Glutamatergic neuron (in vitro differentiated cells): Measurements from ENCODE around the gene BTRC. TPM values are rescaled to one million over a fixed set of nuclear protein-coding genes. Genes with fewer than 3 reads are reported as not detected.

Source experiments
- DNase-seq: peaks from one replicate; pipeline ENCODE4 v3.0.0; 2022
- H3K27ac Mint-ChIP-seq: one replicate; pipeline ENCODE4 v1.8.0; 2020; ENCODE audit warnings: mild to moderate bottlenecking, mixed read lengths, inconsistent platforms; ENCODE audit not compliant: unreplicated experiment
- H3K27me3 Mint-ChIP-seq: one replicate; pipeline ENCODE4 v1.8.0; 2020; ENCODE audit warnings: mild to moderate bottlenecking, moderate library complexity, mixed read lengths, inconsistent platforms; ENCODE audit not compliant: unreplicated experiment
- H3K36me3 Mint-ChIP-seq: one replicate; pipeline ENCODE4 v1.8.0; 2020; ENCODE audit warnings: mild to moderate bottlenecking, mixed read lengths, inconsistent platforms; ENCODE audit not compliant: unreplicated experiment
- H3K4me1 Mint-ChIP-seq: one replicate; pipeline ENCODE4 v1.8.0; 2020; ENCODE audit warnings: mild to moderate bottlenecking, low read depth, mixed read lengths, inconsistent platforms; ENCODE audit not compliant: unreplicated experiment
- H3K4me3 Mint-ChIP-seq: one replicate; pipeline ENCODE4 v1.8.0; 2020; ENCODE audit warnings: mild to moderate bottlenecking, mixed read lengths, inconsistent platforms; ENCODE audit not compliant: unreplicated experiment
- H3K9me3 Mint-ChIP-seq: one replicate; pipeline ENCODE4 v1.8.0; 2020; ENCODE audit warnings: mild to moderate bottlenecking, moderate library complexity, mixed read lengths, inconsistent platforms; ENCODE audit not compliant: unreplicated experiment
- total RNA-seq: library from RNA; stranded (reverse); fragmentation: NEBNext Ultra II Directional; extraction: Animal tissue kit (Norgen Biotek cat#: 25700); gene quantifications from one replicate; pipeline ENCODE4 v1.2.1, GENCODE V29; 2021; ENCODE audit not compliant: unreplicated experiment
- TF ChIP-seq, protein P1 (sequence below): fragments of 200-600 bp; sonication (generic); IDR thresholded peaks from one replicate; pipeline ENCODE4 v1.5.0; 2021; ENCODE audit not compliant: partially characterized antibody, unreplicated experiment

BTRC gene
- total RNA-seq, 1 donor from 2014 or later, result 28.9 TPM

DNA sequence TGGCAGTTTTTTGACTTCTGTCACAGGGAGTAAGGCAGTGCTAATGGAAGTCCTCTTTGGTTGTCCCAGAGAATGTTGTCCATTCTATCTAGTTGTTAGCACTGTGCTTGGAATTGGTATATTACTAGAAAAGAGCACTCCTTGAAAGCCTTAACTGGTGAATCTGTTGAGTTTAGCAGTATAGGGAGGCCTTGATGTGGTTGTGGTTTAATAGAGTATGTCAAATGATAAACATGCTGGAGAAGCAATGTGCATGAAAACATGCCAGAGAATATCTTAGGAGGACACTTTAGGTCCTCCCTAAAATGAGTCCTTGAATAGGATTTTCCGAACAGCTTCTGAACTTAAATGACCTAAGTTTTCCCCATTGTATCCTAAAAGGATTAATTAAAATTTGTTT is 98.6 kb downstream of the BTRC start:
- peaks cover 3% of the 10 kb centered on the region for H3K27me3 Mint-ChIP-seq
- no peak overlapping the region for H3K27ac Mint-ChIP-seq
- H3K4me1 Mint-ChIP-seq, result peaks cover 33% of the 10 kb centered on the region
- no peaks in the 10 kb centered on the region for H3K36me3 Mint-ChIP-seq
- no peak overlapping the region for H3K4me3 Mint-ChIP-seq
- peaks cover 5% of the 10 kb centered on the region for H3K9me3 Mint-ChIP-seq
- TF ChIP-seq, protein P1, sequence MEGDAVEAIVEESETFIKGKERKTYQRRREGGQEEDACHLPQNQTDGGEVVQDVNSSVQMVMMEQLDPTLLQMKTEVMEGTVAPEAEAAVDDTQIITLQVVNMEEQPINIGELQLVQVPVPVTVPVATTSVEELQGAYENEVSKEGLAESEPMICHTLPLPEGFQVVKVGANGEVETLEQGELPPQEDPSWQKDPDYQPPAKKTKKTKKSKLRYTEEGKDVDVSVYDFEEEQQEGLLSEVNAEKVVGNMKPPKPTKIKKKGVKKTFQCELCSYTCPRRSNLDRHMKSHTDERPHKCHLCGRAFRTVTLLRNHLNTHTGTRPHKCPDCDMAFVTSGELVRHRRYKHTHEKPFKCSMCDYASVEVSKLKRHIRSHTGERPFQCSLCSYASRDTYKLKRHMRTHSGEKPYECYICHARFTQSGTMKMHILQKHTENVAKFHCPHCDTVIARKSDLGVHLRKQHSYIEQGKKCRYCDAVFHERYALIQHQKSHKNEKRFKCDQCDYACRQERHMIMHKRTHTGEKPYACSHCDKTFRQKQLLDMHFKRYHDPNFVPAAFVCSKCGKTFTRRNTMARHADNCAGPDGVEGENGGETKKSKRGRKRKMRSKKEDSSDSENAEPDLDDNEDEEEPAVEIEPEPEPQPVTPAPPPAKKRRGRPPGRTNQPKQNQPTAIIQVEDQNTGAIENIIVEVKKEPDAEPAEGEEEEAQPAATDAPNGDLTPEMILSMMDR, result no peak
- DNase-seq, result no peak

DNA sequence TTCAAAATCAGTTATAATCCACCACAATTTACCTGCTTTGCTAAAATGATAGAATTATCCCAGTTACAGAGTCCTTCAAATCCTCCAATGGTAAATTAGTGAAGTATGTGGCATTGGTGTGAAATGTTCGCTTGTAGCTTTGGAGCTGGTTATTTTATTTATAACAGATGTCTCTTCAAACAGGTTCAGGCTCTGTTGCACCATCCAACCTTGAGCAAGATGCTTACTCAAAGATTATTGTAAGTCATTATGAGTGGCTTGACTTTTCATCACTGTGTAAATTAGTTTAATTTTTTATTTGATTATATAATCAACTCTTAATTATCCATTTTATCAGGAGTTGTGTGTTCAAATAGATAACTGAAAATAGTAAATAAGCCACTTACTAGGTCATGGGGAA is 99.4 kb downstream of the BTRC start:
- DNase-seq, result no peak
- H3K27ac Mint-ChIP-seq, result no peak overlapping the region
- H3K4me1 Mint-ChIP-seq, result peaks cover 33% of the 10 kb centered on the region
- no peaks in the 10 kb centered on the region for H3K36me3 Mint-ChIP-seq
- TF ChIP-seq, protein P1, result no peak
- H3K27me3 Mint-ChIP-seq, result peaks cover 3% of the 10 kb centered on the region
- H3K9me3 Mint-ChIP-seq, result peaks cover 5% of the 10 kb centered on the region
- H3K4me3 Mint-ChIP-seq, result no peak overlapping the region

DNA sequence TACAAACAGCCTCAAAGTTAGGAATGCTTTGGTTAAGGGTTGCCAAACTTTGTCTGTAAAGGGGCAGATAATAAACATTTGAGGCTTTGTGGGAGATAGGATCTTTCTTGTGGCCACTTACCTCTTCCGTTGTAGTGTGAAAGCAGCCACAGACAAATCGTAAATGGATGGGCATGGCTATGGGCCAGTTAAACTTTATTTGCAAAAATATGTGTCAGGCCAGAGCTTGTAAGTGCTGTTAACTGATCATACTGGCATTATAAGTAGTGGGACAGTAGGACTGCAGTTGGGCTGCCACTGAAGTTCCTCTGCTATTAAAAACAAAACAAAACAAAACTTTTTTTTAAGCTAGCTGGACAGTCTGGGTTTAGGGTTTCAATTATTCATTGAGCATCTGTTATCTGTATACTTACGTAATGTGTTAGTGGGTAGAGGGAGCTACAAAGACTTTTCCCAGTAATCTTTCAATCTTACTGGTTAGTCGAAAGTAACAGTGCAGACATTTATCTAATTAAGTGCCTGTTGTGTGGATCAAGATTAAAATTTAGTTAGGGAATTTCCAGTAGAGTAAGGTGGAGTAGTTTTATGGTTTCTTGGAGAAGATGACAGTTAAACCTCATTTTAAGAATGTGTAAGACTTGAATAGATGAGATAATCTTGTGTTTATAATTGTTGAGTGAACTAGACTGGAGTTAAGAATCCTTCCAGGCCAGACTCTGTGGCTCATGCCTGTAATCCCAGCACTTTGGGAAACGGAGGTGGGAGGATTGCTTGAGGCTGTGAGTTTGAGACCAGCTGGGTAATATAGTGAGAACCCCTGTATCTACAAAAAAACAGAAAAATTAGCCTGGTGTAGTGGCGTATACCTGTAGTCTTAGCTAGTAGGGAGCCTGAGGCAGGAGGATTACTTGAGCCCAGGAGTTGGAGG is 100.1 kb downstream of the BTRC start:
- Mint-ChIP-seq H3K27ac (no peak overlapping the region), H3K9me3 (peaks cover 5% of the 10 kb centered on the region), H3K4me1 (peaks cover 32% of the 10 kb centered on the region), H3K4me3 (no peak overlapping the region), H3K36me3 (no peaks in the 10 kb centered on the region), H3K27me3 (peaks cover 3% of the 10 kb centered on the region)
- no peak for DNase-seq
- TF ChIP-seq, protein P1, result no peak

DNA sequence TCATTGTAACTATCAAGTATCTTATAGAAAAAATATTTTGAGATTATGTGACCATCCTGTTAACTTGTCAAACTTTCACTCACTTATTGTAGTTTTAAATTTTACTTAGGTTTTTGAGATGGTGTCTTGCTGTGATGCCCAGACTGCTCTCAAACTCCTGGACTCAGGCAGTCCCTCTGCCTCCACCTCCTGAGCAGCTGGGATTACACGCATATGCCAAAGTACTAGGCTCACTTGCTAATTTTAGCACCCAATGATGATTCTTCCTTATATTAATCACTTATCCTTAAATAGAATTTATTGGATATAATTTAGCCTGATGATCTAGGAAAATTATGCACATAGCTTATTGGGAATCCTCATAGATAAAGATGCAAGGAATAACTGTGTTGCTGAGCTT is 104.9 kb downstream of the BTRC start:
- no peaks in the 10 kb centered on the region for H3K36me3 Mint-ChIP-seq
- DNase-seq, result no peak
- no peak overlapping the region for H3K4me3 Mint-ChIP-seq
- TF ChIP-seq, protein P1, result no peak
- no peaks in the 10 kb centered on the region for H3K27me3 Mint-ChIP-seq
- peaks cover 2% of the 10 kb centered on the region for H3K9me3 Mint-ChIP-seq
- peaks cover 6% of the 10 kb centered on the region for H3K4me1 Mint-ChIP-seq
- no peak overlapping the region for H3K27ac Mint-ChIP-seq

DNA sequence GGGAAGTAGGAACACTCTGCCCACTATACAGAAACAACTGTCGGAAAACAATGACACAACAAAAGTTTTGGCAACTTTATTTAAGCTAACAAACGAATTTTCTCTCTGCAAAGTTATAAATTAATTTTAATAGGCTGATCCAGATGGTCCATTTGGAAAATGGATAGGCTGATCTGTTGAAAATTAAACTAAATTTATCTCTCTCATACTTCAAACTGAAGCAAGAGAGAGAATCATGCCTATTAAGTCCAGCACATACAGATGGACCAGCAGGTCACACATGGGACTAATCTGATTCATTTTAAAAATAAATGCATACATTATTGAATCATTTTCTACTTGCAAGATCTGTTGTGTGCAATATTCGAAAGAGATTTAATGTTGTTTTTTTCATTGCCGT is 110.1 kb downstream of the BTRC start:
- Mint-ChIP-seq H3K27ac (peak overlapping the region; percentile 78), H3K27me3 (no peaks in the 10 kb centered on the region), H3K4me1 (peaks cover 28% of the 10 kb centered on the region), H3K9me3 (peaks cover 3% of the 10 kb centered on the region), H3K4me3 (peak overlapping the region; percentile 23), H3K36me3 (no peaks in the 10 kb centered on the region)
- no peak for DNase-seq
- TF ChIP-seq, protein P1, result no peak
